HFFc6 (cell line): ENCODE results near the gene ZNF865. TPM values are rescaled to one million over a fixed set of nuclear protein-coding genes. Genes with fewer than 3 reads are reported as not detected.

Source experiments
- DNase-seq: peaks from one replicate; pipeline ENCODE4 v3.0.0-alpha.2; 2018
- H3K27ac Mint-ChIP-seq: 2 replicates; pipeline ENCODE4 v1.8.0; 2020; ENCODE audit warnings: mild to moderate bottlenecking, mixed read lengths
- H3K27me3 Mint-ChIP-seq: 2 replicates; pipeline ENCODE4 v1.8.0; 2021; ENCODE audit warnings: mild to moderate bottlenecking, moderate library complexity, mixed read lengths; ENCODE audit not compliant: insufficient read depth
- H3K36me3 Mint-ChIP-seq: 2 replicates; pipeline ENCODE4 v1.8.0; 2021; ENCODE audit warnings: low read depth, mixed read lengths
- H3K4me1 Mint-ChIP-seq: 2 replicates; pipeline ENCODE4 v1.8.0; 2020; ENCODE audit warnings: low read depth, mixed read lengths
- H3K4me3 Mint-ChIP-seq: 2 replicates; pipeline ENCODE4 v1.8.0; 2020; ENCODE audit warnings: mild to moderate bottlenecking, moderate library complexity, mixed read lengths
- H3K9me3 Mint-ChIP-seq: 2 replicates; pipeline ENCODE4 v1.8.0; 2020; ENCODE audit warnings: mild to moderate bottlenecking, mixed read lengths
- CTCF ChIP-seq: fragments of 200-600 bp; sonication (generic); IDR thresholded peaks from 2 replicates; pipeline ENCODE4 v1.5.0; 2021; ENCODE audit warnings: antibody characterized with exemption, mild to moderate bottlenecking
- total RNA-seq, 6 experiments: library from RNA; stranded (reverse); fragmentation: NEBNext Ultra II Directional; extraction: Animal tissue kit (Norgen Biotek cat#: 25700); gene quantifications; 2 replicates in 1 of 6; 3 replicates in 5 of 6; pipeline ENCODE4 v1.2.3, GENCODE V29; 2021

ZNF865 gene
- total RNA-seq, 6 experiments from 2014 or later: 13.3 to 14.1 (median 13.8) TPM

GRCh38 chr19:55654868-55655647, 49.6 kb downstream of the ZNF865 start, which contains the start of gene U2AF2:
Gene U2AF2 (plus strand): TSS chr19:55655035. CDS start chr19:55655105, 70 bp downstream.
- Mint-ChIP-seq H3K4me3 (peak within 1 kb of the TSS; percentile 97), H3K36me3 (peaks cover 12% of the 10 kb centered on the region), H3K9me3 (no peaks in the 10 kb centered on the region), H3K4me1 (peaks cover 35% of the 10 kb centered on the region), H3K27ac (peak within 1 kb of the TSS; percentile 100), H3K27me3 (peaks cover 8% of the 10 kb centered on the region)
- peak; percentile 17 for TF ChIP-seq CTCF
- peak; percentile 86 for DNase-seq

- peaks cover 12% of the 10 kb centered on the region for H3K36me3 Mint-ChIP-seq
- peaks cover 8% of the 10 kb centered on the region for H3K27me3 Mint-ChIP-seq
- DNase-seq: no peak
- H3K27ac Mint-ChIP-seq: peak overlapping the region; percentile 100
- H3K4me3 Mint-ChIP-seq: peak overlapping the region; percentile 97
- H3K9me3 Mint-ChIP-seq: no peaks in the 10 kb centered on the region
- H3K4me1 Mint-ChIP-seq: peaks cover 35% of the 10 kb centered on the region
- TF ChIP-seq CTCF: no peak
Observed at GRCh38 chr19:55655648-55656040, 50.2 kb downstream of the ZNF865 start.

- Mint-ChIP-seq H3K9me3 (no peaks in the 10 kb centered on the region), H3K4me3 (peak overlapping the region; percentile 97), H3K36me3 (peaks cover 12% of the 10 kb centered on the region), H3K27ac (peak overlapping the region; percentile 100), H3K27me3 (peaks cover 8% of the 10 kb centered on the region), H3K4me1 (peaks cover 35% of the 10 kb centered on the region)
- DNase-seq: no peak
- TF ChIP-seq CTCF: no peak
Observed at GRCh38 chr19:55656552-55656951, 51.1 kb downstream of the ZNF865 start.

GRCh38 chr19:55656988-55657747, 51.7 kb downstream of the ZNF865 start:
- peaks cover 17% of the 10 kb centered on the region for H3K36me3 Mint-ChIP-seq
- peaks cover 35% of the 10 kb centered on the region for H3K4me1 Mint-ChIP-seq

More at GRCh38 chr19:55656988-55657747, 51.7 kb downstream of the ZNF865 start:
- no peak for DNase-seq
- H3K9me3 Mint-ChIP-seq: no peaks in the 10 kb centered on the region
- H3K4me3 Mint-ChIP-seq: peak overlapping the region; percentile 97
- no peak for TF ChIP-seq CTCF
- peaks cover 10% of the 10 kb centered on the region for H3K27me3 Mint-ChIP-seq
- peak overlapping the region; percentile 51 for H3K27ac Mint-ChIP-seq
